ENCODE measurements around the gene LRRC8D.

LRRC8D gene

GRCh38 chr1:89930579-89930978 lies 109.7 kb downstream of the LRRC8D start:
- no peaks in the 10 kb centered on the region for H3K27me3 ChIP-seq (ENCODE audit: control insufficient read depth, insufficient read depth, low read length)
- no peak overlapping the region for H3K4me3 ChIP-seq (ENCODE audit: low read depth, low read length)
- peaks cover 26% of the 10 kb centered on the region for H3K36me3 ChIP-seq (ENCODE audit: control insufficient read depth, insufficient read depth, low read length)
- H3K9ac ChIP-seq (ENCODE audit: low read depth, low read length), result no peak overlapping the region
- peaks cover 46% of the 10 kb centered on the region for H3K4me1 ChIP-seq (ENCODE audit: control insufficient read depth, insufficient read depth, low read length)
- no peaks in the 10 kb centered on the region for H3K9me3 ChIP-seq (ENCODE audit: control insufficient read depth, insufficient read depth, low read length)
- no peak overlapping the region for H3K27ac ChIP-seq (ENCODE audit: low read depth, low read length)

- Histone ChIP-seq H3K9me3 (ENCODE audit: control insufficient read depth, insufficient read depth, low read length) (no peaks in the 10 kb centered on the region), H3K36me3 (ENCODE audit: control insufficient read depth, insufficient read depth, low read length) (peaks cover 37% of the 10 kb centered on the region), H3K4me3 (ENCODE audit: low read depth, low read length) (no peak overlapping the region), H3K27me3 (ENCODE audit: control insufficient read depth, insufficient read depth, low read length) (no peaks in the 10 kb centered on the region), H3K27ac (ENCODE audit: low read depth, low read length) (no peak overlapping the region), H3K9ac (ENCODE audit: low read depth, low read length) (no peak overlapping the region), H3K4me1 (ENCODE audit: control insufficient read depth, insufficient read depth, low read length) (peaks cover 46% of the 10 kb centered on the region)
These were observed 111.1 kb downstream of the LRRC8D start for GRCh38 chr1:89931964-89932363.

DNA sequence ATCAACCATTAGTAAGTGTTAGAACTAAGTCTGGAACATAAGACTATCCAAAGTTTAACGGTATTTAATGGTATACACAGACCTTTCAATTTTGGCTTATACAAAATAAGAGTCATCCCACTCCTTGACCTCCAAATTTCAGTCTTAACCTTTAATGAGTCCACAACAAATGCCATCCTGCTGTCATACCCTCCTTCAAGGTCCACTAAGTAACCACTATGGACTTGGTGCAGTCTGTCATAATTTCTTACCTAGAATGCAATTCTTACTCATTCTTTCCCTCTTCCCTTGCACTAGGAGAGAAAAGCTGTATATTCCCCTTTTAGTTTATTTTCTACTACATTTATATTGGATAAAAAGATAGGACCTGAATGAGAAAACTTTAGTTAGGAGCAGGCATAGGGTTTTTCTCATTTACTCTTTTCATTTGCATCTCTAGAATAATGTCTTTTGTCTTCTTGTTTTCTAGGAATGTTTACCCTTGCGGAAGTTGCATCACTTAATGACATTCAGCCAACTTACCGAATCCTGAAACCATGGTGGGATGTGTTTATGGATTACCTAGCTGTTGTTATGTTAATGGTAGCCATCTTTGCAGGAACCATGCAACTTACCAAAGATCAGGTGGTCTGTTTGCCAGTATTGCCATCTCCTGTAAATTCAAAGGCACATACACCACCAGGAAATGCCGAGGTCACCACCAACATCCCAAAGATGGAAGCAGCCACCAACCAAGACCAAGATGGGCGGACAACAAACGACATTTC lies 111.9 kb downstream of the LRRC8D start:
- H3K27ac ChIP-seq (ENCODE audit: low read depth, low read length), result peak overlapping the region; percentile 38

GRCh38 chr1:89934461-89934860 lies 113.6 kb downstream of the LRRC8D start:
- Histone ChIP-seq H3K9ac (ENCODE audit: low read depth, low read length) (no peak overlapping the region), H3K9me3 (ENCODE audit: control insufficient read depth, insufficient read depth, low read length) (no peaks in the 10 kb centered on the region), H3K27ac (ENCODE audit: low read depth, low read length) (no peak overlapping the region), H3K4me1 (ENCODE audit: control insufficient read depth, insufficient read depth, low read length) (peaks cover 55% of the 10 kb centered on the region), H3K27me3 (ENCODE audit: control insufficient read depth, insufficient read depth, low read length) (no peaks in the 10 kb centered on the region), H3K4me3 (ENCODE audit: low read depth, low read length) (no peak overlapping the region), H3K36me3 (ENCODE audit: control insufficient read depth, insufficient read depth, low read length) (peaks cover 38% of the 10 kb centered on the region)

More for the DNA sequence above, 111.9 kb downstream of the LRRC8D start:
- Histone ChIP-seq H3K9me3 (ENCODE audit: control insufficient read depth, insufficient read depth, low read length) (no peaks in the 10 kb centered on the region), H3K36me3 (ENCODE audit: control insufficient read depth, insufficient read depth, low read length) (peaks cover 38% of the 10 kb centered on the region), H3K27me3 (ENCODE audit: control insufficient read depth, insufficient read depth, low read length) (no peaks in the 10 kb centered on the region), H3K4me1 (ENCODE audit: control insufficient read depth, insufficient read depth, low read length) (peaks cover 46% of the 10 kb centered on the region), H3K9ac (ENCODE audit: low read depth, low read length) (no peak overlapping the region), H3K4me3 (ENCODE audit: low read depth, low read length) (no peak overlapping the region)

- Histone ChIP-seq H3K9me3 (ENCODE audit: control insufficient read depth, insufficient read depth, low read length) (no peaks in the 10 kb centered on the region), H3K4me3 (ENCODE audit: low read depth, low read length) (no peak overlapping the region), H3K27ac (ENCODE audit: low read depth, low read length) (no peak overlapping the region), H3K27me3 (ENCODE audit: control insufficient read depth, insufficient read depth, low read length) (no peaks in the 10 kb centered on the region), H3K4me1 (ENCODE audit: control insufficient read depth, insufficient read depth, low read length) (peaks cover 54% of the 10 kb centered on the region), H3K36me3 (ENCODE audit: control insufficient read depth, insufficient read depth, low read length) (peaks cover 38% of the 10 kb centered on the region), H3K9ac (ENCODE audit: low read depth, low read length) (no peak overlapping the region)
These were observed 114.4 kb downstream of the LRRC8D start for GRCh38 chr1:89935235-89935634.

DNA sequence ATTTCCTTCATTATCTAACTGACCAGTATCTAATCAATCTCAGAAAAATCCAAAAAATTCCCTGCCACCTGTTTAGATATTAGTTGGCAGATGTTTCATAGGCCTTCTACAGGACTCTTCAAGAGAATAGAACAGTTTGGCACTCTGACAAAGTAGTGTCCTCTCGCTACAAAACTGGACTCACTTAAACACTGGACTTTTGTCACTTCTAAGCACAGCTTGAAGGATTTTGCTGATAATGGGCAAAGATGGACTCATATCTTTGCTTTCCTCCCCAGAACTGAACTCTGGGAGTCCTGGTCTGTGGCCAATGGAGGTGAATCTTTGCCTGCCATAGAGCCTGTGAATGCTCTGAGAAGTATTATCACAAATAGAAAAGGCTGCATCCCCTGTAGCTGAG lies 115.9 kb downstream of the LRRC8D start:
- no peak overlapping the region for H3K27ac ChIP-seq (ENCODE audit: low read depth, low read length)
- no peak overlapping the region for H3K4me3 ChIP-seq (ENCODE audit: low read depth, low read length)
- no peaks in the 10 kb centered on the region for H3K27me3 ChIP-seq (ENCODE audit: control insufficient read depth, insufficient read depth, low read length)
- no peaks in the 10 kb centered on the region for H3K9me3 ChIP-seq (ENCODE audit: control insufficient read depth, insufficient read depth, low read length)
- peaks cover 46% of the 10 kb centered on the region for H3K4me1 ChIP-seq (ENCODE audit: control insufficient read depth, insufficient read depth, low read length)
- no peak overlapping the region for H3K9ac ChIP-seq (ENCODE audit: low read depth, low read length)
- peaks cover 38% of the 10 kb centered on the region for H3K36me3 ChIP-seq (ENCODE audit: control insufficient read depth, insufficient read depth, low read length)

- H3K27ac ChIP-seq (ENCODE audit: low read depth, low read length), result no peak overlapping the region
These were observed 117.6 kb downstream of the LRRC8D start for GRCh38 chr1:89938171-89939055.

DNA sequence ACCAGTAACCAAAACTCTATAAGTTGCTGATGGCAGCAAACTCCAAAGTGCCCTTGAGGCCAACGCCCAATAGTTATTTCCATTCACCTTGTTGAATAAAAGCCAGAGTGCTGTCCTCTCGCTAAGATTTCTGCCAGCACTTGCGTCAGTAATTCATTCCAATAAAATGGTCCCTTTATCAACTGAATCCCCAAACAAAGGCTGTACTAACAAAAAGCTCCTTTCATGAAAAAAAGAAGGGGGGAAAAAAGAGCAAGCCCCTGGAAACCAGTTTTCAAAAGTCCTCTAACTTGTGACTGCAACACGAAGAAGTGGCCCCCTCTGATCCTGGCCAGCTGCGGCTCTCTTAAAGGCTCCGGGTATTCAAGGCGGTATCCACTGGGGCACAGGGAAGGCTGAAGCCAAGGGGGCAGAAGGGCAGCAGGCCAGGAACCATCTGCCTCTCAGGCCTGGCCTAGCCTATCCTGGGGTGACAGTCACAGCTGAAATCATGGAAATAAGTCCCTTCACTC lies 118.3 kb downstream of the LRRC8D start:
- H3K9ac ChIP-seq (ENCODE audit: low read depth, low read length), result no peak overlapping the region
- peak overlapping the region; percentile 53 for H3K27ac ChIP-seq (ENCODE audit: low read depth, low read length)
- peaks cover 27% of the 10 kb centered on the region for H3K36me3 ChIP-seq (ENCODE audit: control insufficient read depth, insufficient read depth, low read length)
- H3K4me1 ChIP-seq (ENCODE audit: control insufficient read depth, insufficient read depth, low read length), result peaks cover 43% of the 10 kb centered on the region
- H3K4me3 ChIP-seq (ENCODE audit: low read depth, low read length), result no peak overlapping the region
- H3K9me3 ChIP-seq (ENCODE audit: control insufficient read depth, insufficient read depth, low read length), result no peaks in the 10 kb centered on the region
- no peaks in the 10 kb centered on the region for H3K27me3 ChIP-seq (ENCODE audit: control insufficient read depth, insufficient read depth, low read length)

More at GRCh38 chr1:89938171-89939055, 117.6 kb downstream of the LRRC8D start:
- H3K36me3 ChIP-seq (ENCODE audit: control insufficient read depth, insufficient read depth, low read length), result peaks cover 34% of the 10 kb centered on the region
- H3K4me3 ChIP-seq (ENCODE audit: low read depth, low read length), result no peak overlapping the region
- H3K9me3 ChIP-seq (ENCODE audit: control insufficient read depth, insufficient read depth, low read length), result no peaks in the 10 kb centered on the region
- H3K27me3 ChIP-seq (ENCODE audit: control insufficient read depth, insufficient read depth, low read length), result no peaks in the 10 kb centered on the region
- H3K4me1 ChIP-seq (ENCODE audit: control insufficient read depth, insufficient read depth, low read length), result peaks cover 38% of the 10 kb centered on the region
- no peak overlapping the region for H3K9ac ChIP-seq (ENCODE audit: low read depth, low read length)

DNA sequence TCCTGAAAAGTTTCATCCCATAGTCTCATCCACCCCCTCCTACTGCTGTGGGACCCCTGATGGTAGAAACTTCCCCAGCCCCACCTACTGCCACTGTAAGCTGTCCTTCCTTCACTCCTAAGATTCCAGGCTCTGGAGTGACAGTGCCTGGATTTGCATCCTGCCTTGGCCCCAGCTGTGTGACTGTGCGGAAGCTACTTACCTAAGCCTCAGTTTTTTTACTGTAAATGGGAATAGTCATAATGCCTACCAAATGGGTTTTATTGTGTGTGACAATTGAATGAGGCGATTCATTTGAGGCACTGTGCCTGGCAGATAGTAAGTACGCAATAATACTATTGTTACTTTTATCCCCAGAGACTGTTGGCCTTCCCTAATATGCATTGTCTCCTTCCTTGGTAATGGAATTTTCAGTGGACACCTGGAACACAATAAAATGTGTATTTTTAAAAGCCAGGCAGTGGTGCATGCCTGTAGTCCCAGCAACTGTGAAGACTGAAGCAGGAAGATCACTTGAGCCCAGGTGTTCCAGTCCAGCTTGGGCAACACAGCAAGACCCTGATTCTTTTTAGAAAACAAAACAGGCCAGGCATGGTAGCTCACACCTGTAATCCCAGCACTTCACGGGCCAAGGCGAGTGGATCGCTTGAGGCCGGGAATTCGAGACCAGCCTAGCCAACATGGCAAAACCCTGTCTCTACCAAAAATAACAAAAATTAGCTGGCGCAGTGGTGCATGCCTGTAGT lies 119.0 kb downstream of the LRRC8D start:
- Histone ChIP-seq H3K27ac (ENCODE audit: low read depth, low read length) (no peak overlapping the region), H3K4me3 (ENCODE audit: low read depth, low read length) (no peak overlapping the region), H3K36me3 (ENCODE audit: control insufficient read depth, insufficient read depth, low read length) (peaks cover 19% of the 10 kb centered on the region; the same call in 1 of the 2 replicates), H3K27me3 (ENCODE audit: control insufficient read depth, insufficient read depth, low read length) (no peaks in the 10 kb centered on the region), H3K4me1 (ENCODE audit: control insufficient read depth, insufficient read depth, low read length) (peaks cover 46% of the 10 kb centered on the region), H3K9ac (ENCODE audit: low read depth, low read length) (no peak overlapping the region), H3K9me3 (ENCODE audit: control insufficient read depth, insufficient read depth, low read length) (no peaks in the 10 kb centered on the region)

- Histone ChIP-seq H3K27me3 (ENCODE audit: control insufficient read depth, insufficient read depth, low read length) (no peaks in the 10 kb centered on the region), H3K27ac (ENCODE audit: low read depth, low read length) (no peak overlapping the region), H3K9ac (ENCODE audit: low read depth, low read length) (no peak overlapping the region), H3K4me1 (ENCODE audit: control insufficient read depth, insufficient read depth, low read length) (peaks cover 46% of the 10 kb centered on the region), H3K9me3 (ENCODE audit: control insufficient read depth, insufficient read depth, low read length) (no peaks in the 10 kb centered on the region), H3K4me3 (ENCODE audit: low read depth, low read length) (no peak overlapping the region), H3K36me3 (ENCODE audit: control insufficient read depth, insufficient read depth, low read length) (0 out of 2 replicates have a peak, but pooled peaks cover 6% of the 10 kb centered on the region)
These were observed 120.4 kb downstream of the LRRC8D start for GRCh38 chr1:89941110-89941766.

Data from HUES48 (cell line).